Measurements from ENCODE around the gene LPCAT1. TPM values are rescaled to one million over a fixed set of nuclear protein-coding genes. Genes with fewer than 3 reads are reported as not detected.

The LPCAT1 gene
- total RNA-seq, 2 donors from 2014 or later, result 90.0 to 179 TPM

GRCh38 chr5:1490376-1490775 lies 33.4 kb downstream of the LPCAT1 start:
- H3K4me3 Mint-ChIP-seq, result peak overlapping the region; percentile 75

GRCh38 chr5:1489754-1490153 lies 34.0 kb downstream of the LPCAT1 start:
- no peaks in the 10 kb centered on the region for H3K9me3 Mint-ChIP-seq
- ATAC-seq (no peak), DNase-seq (ENCODE audit: low spot score) (no peak)
- H3K27me3 Mint-ChIP-seq, result no peaks in the 10 kb centered on the region
- H3K4me1 Mint-ChIP-seq (ENCODE audit: low read depth in 2 of 2), result peaks cover 58 to 72% of the 10 kb centered on the region in 2 donors
- peaks cover 5% of the 10 kb centered on the region for H3K36me3 Mint-ChIP-seq
- peak overlapping the region; percentile 75 for H3K4me3 Mint-ChIP-seq
- peak overlapping the region; percentile 85 to 95 for H3K27ac Mint-ChIP-seq

More at GRCh38 chr5:1490376-1490775, 33.4 kb downstream of the LPCAT1 start:
- DNase-seq (ENCODE audit: low spot score), result no peak
- no peaks in the 10 kb centered on the region for H3K9me3 Mint-ChIP-seq
- ATAC-seq, result no peak
- no peaks in the 10 kb centered on the region for H3K27me3 Mint-ChIP-seq
- H3K27ac Mint-ChIP-seq, result peak overlapping the region; percentile 85 to 95
- peaks cover 64 to 72% of the 10 kb centered on the region in 2 donors for H3K4me1 Mint-ChIP-seq (ENCODE audit: low read depth in 2 of 2)
- H3K36me3 Mint-ChIP-seq, result peaks cover 5% of the 10 kb centered on the region

GRCh38 chr5:1488882-1489680 lies 34.7 kb downstream of the LPCAT1 start:
- DNase-seq (ENCODE audit: low spot score), result no peak
- Mint-ChIP-seq H3K36me3 (peaks cover 5% of the 10 kb centered on the region), H3K27me3 (no peaks in the 10 kb centered on the region), H3K4me3 (peak overlapping the region; percentile 75), H3K9me3 (no peaks in the 10 kb centered on the region), H3K4me1 (ENCODE audit: low read depth in 2 of 2) (peaks cover 54 to 68% of the 10 kb centered on the region in 2 donors), H3K27ac (peak overlapping the region; percentile 85 to 95)
- peak; percentile 77 to 88 for ATAC-seq

- H3K9me3 Mint-ChIP-seq, result no peaks in the 10 kb centered on the region
- no peaks in the 10 kb centered on the region for H3K27me3 Mint-ChIP-seq
- peaks cover 36 to 57% of the 10 kb centered on the region in 2 donors for H3K4me1 Mint-ChIP-seq (ENCODE audit: low read depth in 2 of 2)
- H3K4me3 Mint-ChIP-seq, result peak overlapping the region; percentile 75
- ATAC-seq, result no peak
- no peak for DNase-seq (ENCODE audit: low spot score)
- H3K36me3 Mint-ChIP-seq, result peaks cover 5% of the 10 kb centered on the region
- peak overlapping the region; percentile 85 to 95 for H3K27ac Mint-ChIP-seq
These were observed 36.5 kb downstream of the LPCAT1 start for GRCh38 chr5:1487079-1487764.

GRCh38 chr5:1486271-1486670 lies 37.5 kb downstream of the LPCAT1 start:
- no peak overlapping the region for H3K4me3 Mint-ChIP-seq
- H3K4me1 Mint-ChIP-seq (ENCODE audit: low read depth in 2 of 2), result peaks cover 32 to 52% of the 10 kb centered on the region in 2 donors
- no peaks in the 10 kb centered on the region for H3K27me3 Mint-ChIP-seq
- peak overlapping the region in 1 of 2 donors; percentile 16 for H3K27ac Mint-ChIP-seq
- peaks cover 5% of the 10 kb centered on the region for H3K36me3 Mint-ChIP-seq
- H3K9me3 Mint-ChIP-seq, result no peaks in the 10 kb centered on the region
- no peak for ATAC-seq
- no peak for DNase-seq (ENCODE audit: low spot score)

- DNase-seq (ENCODE audit: low spot score) (no peak), ATAC-seq (no peak)
- Mint-ChIP-seq H3K27ac (peak overlapping the region; percentile 77 to 86), H3K4me1 (ENCODE audit: low read depth in 2 of 2) (peaks cover 27 to 49% of the 10 kb centered on the region in 2 donors), H3K36me3 (no peaks in the 10 kb centered on the region), H3K4me3 (peak overlapping the region; percentile 44), H3K9me3 (no peaks in the 10 kb centered on the region), H3K27me3 (no peaks in the 10 kb centered on the region)
These were observed 38.1 kb downstream of the LPCAT1 start for GRCh38 chr5:1485579-1486118.

- Mint-ChIP-seq H3K36me3 (no peaks in the 10 kb centered on the region), H3K4me1 (ENCODE audit: low read depth in 2 of 2) (peaks cover 25 to 51% of the 10 kb centered on the region in 2 donors), H3K9me3 (no peaks in the 10 kb centered on the region), H3K27ac (peak overlapping the region; percentile 77 to 86), H3K4me3 (peak overlapping the region; percentile 44), H3K27me3 (no peaks in the 10 kb centered on the region)
- no peak for DNase-seq (ENCODE audit: low spot score)
- ATAC-seq, result peak in 1 of 2 donors; percentile 24
These were observed 38.8 kb downstream of the LPCAT1 start for GRCh38 chr5:1484730-1485578.

GRCh38 chr5:1483856-1484729 lies 39.7 kb downstream of the LPCAT1 start:
- Mint-ChIP-seq H3K27me3 (no peaks in the 10 kb centered on the region), H3K4me3 (no peak overlapping the region), H3K9me3 (no peaks in the 10 kb centered on the region), H3K4me1 (ENCODE audit: low read depth in 2 of 2) (peaks cover 17 to 47% of the 10 kb centered on the region in 2 donors), H3K27ac (no peak overlapping the region), H3K36me3 (no peaks in the 10 kb centered on the region)
- DNase-seq (ENCODE audit: low spot score) (no peak), ATAC-seq (no peak)

- DNase-seq (ENCODE audit: low spot score) (no peak), ATAC-seq (no peak)
- no peaks in the 10 kb centered on the region for H3K27me3 Mint-ChIP-seq
- peak overlapping the region; percentile 16 to 76 for H3K27ac Mint-ChIP-seq
- H3K4me3 Mint-ChIP-seq, result no peak overlapping the region
- no peaks in the 10 kb centered on the region for H3K9me3 Mint-ChIP-seq
- peaks cover 8 to 42% of the 10 kb centered on the region in 2 donors for H3K4me1 Mint-ChIP-seq (ENCODE audit: low read depth in 2 of 2)
- no peaks in the 10 kb centered on the region for H3K36me3 Mint-ChIP-seq
These were observed 40.7 kb downstream of the LPCAT1 start for GRCh38 chr5:1483064-1483463.

GRCh38 chr5:1481959-1482331 lies 41.8 kb downstream of the LPCAT1 start:
- no peak for DNase-seq (ENCODE audit: low spot score)
- no peaks in the 10 kb centered on the region for H3K36me3 Mint-ChIP-seq
- no peaks in the 10 kb centered on the region for H3K27me3 Mint-ChIP-seq
- H3K4me1 Mint-ChIP-seq (ENCODE audit: low read depth in 2 of 2), result peaks cover 6 to 35% of the 10 kb centered on the region in 2 donors
- peak overlapping the region; percentile 62 to 82 for H3K27ac Mint-ChIP-seq
- H3K9me3 Mint-ChIP-seq, result no peaks in the 10 kb centered on the region
- H3K4me3 Mint-ChIP-seq, result no peak overlapping the region
- ATAC-seq, result no peak

GRCh38 chr5:1481266-1481958 lies 42.3 kb downstream of the LPCAT1 start:
- DNase-seq (ENCODE audit: low spot score) (no peak), ATAC-seq (no peak)
- peaks cover 6 to 35% of the 10 kb centered on the region in 2 donors for H3K4me1 Mint-ChIP-seq (ENCODE audit: low read depth in 2 of 2)
- no peak overlapping the region for H3K4me3 Mint-ChIP-seq
- H3K36me3 Mint-ChIP-seq, result no peaks in the 10 kb centered on the region
- peak overlapping the region; percentile 62 to 82 for H3K27ac Mint-ChIP-seq
- no peaks in the 10 kb centered on the region for H3K9me3 Mint-ChIP-seq
- no peaks in the 10 kb centered on the region for H3K27me3 Mint-ChIP-seq

- DNase-seq (ENCODE audit: low spot score) (no peak), ATAC-seq (no peak)
- Mint-ChIP-seq H3K4me1 (ENCODE audit: low read depth in 2 of 2) (peaks cover 6 to 31% of the 10 kb centered on the region in 2 donors), H3K27me3 (no peaks in the 10 kb centered on the region), H3K36me3 (no peaks in the 10 kb centered on the region), H3K9me3 (no peaks in the 10 kb centered on the region), H3K27ac (peak overlapping the region; percentile 42 to 59), H3K4me3 (no peak overlapping the region)
These were observed 43.0 kb downstream of the LPCAT1 start for GRCh38 chr5:1480806-1481205.
